ENCODE measurements around the gene RTN4IP1. TPM values are rescaled to one million over a fixed set of nuclear protein-coding genes. Genes with fewer than 3 reads are reported as not detected.

Gene RTN4IP1
- total and polyA plus RNA-seq, 2 of the 13 experiments (the other 11 are each of a cell fraction or from before 2014, with no cell fraction given), result 5.5 to 17.2 TPM

- no peaks in the 10 kb centered on the region for H4K20me1 ChIP-seq (ENCODE audit: insufficient read depth, low read length)
- no TSS peak for BruUV-seq (replicated peaks)
- H3K79me2 ChIP-seq (ENCODE audit: insufficient read depth, low read length), result no peaks in the 10 kb centered on the region
- no peak overlapping the region for H3K27ac ChIP-seq (ENCODE audit: extremely low read length, insufficient read depth, low read length)
- H2AFZ ChIP-seq (ENCODE audit: low read length), result no peak overlapping the region
- H3K27me3 ChIP-seq (ENCODE audit: control insufficient read depth in 1 of 2, insufficient read depth in 2 of 2, low read length in 2 of 2), result no peaks in the 10 kb centered on the region
- in situ Hi-C loops (cut with HindIII; ENCODE audit: extremely low pct_ligation_motif_present, low pct_unique_long_range_greater_than_20kb), result no loop called here
- ATAC-seq, result no peak
- H3K9me3 ChIP-seq (ENCODE audit: low read length), result no peaks in the 10 kb centered on the region
- 100% methylated on average over 4 of the region's 4 CpGs for WGBS (ENCODE audit: low lambda C conversion rate)
- H3K9ac ChIP-seq (ENCODE audit: insufficient read depth, low read depth, low read length), result no peak overlapping the region
- H3K4me1 ChIP-seq (ENCODE audit: insufficient read depth, low read length), result no peaks in the 10 kb centered on the region
- H3K4me2 ChIP-seq (ENCODE audit: low read depth, low read length), result no peak overlapping the region
- no peak for DNase-seq (ENCODE audit: low spot score)
- ChIA-PET POLR2A (no interaction called here), CTCF (ENCODE audit: low intra/inter-chr PET ratio, low total read pairs) (no interaction called here)
- TF ChIP-seq, protein P1, sequence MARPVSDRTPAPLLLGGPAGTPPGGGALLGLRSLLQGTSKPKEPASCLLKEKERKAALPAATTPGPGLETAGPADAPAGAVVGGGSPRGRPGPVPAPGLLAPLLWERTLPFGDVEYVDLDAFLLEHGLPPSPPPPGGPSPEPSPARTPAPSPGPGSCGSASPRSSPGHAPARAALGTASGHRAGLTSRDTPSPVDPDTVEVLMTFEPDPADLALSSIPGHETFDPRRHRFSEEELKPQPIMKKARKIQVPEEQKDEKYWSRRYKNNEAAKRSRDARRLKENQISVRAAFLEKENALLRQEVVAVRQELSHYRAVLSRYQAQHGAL (CRISPR knock-in tag; IDR thresholded peaks at IDR 0.05; ENCODE audit: not compliant biosample characterization), result no peak
- TF ChIP-seq ZMYM3 (CRISPR knock-in tag; IDR thresholded peaks at IDR 0.05) (no peak), ZNF205 (CRISPR knock-in tag; IDR thresholded peaks at IDR 0.05) (no peak), CEBPG (CRISPR knock-in tag; IDR thresholded peaks at IDR 0.05) (no peak), ZNF543 (CRISPR knock-in tag; IDR thresholded peaks at IDR 0.05) (no peak), ZNF512 (CRISPR knock-in tag; IDR thresholded peaks at IDR 0.05) (no peak), ZNF280D (CRISPR knock-in tag; IDR thresholded peaks at IDR 0.05) (no peak), ZBTB7A (CRISPR knock-in tag; IDR thresholded peaks at IDR 0.05) (no peak), PHB2 (IDR thresholded peaks at IDR 0.05; ENCODE audit: partially characterized antibody) (no peak), JUNB (CRISPR knock-in tag; IDR thresholded peaks at IDR 0.05; ENCODE audit: borderline replicate concordance) (no peak), ZBTB26 (CRISPR knock-in tag; IDR thresholded peaks at IDR 0.05; ENCODE audit: borderline replicate concordance) (no peak), YEATS4 (CRISPR knock-in tag; IDR thresholded peaks at IDR 0.05; ENCODE audit: borderline replicate concordance) (no peak)
- H3K4me3 ChIP-seq (replicated peaks in 1 of 3; ENCODE audit: insufficient read depth in 1 of 3, low read depth in 2 of 3, low read length in 3 of 3), result no peak overlapping the region
- peaks cover 2 to 15% of the 10 kb centered on the region in 2 experiments; a peak in 4 of 5 replicates for H3K36me3 ChIP-seq (replicated peaks in 1 of 2; ENCODE audit: control insufficient read depth in 1 of 2, insufficient read depth in 2 of 2, low read length in 2 of 2)
- intact Hi-C loops (cut with micrococcal nuclease; ENCODE audit: unreplicated experiment), result no loop called here
- no peak for FAIRE-seq
These were observed 42.4 kb downstream of the RTN4IP1 start for GRCh38 chr6:106586815-106587415.

Data from HepG2 (cell line).